Stimulated activated naive CD4-positive, alpha-beta T cell treated with Interleukin-2 at 50 U/mL for 16 hours (primary cell): ENCODE results near the gene NDUFB6.
"Not testable (repeated sequence)": the region's sequence is repeated elsewhere in the genome, so short reads cannot be mapped to it uniquely, and the experiment has no call there.

Source experiments
- DNase-seq: peaks from one replicate; lab custom pipeline; 2025; lab: John Stamatoyannopoulos, UW

Gene NDUFB6

DNA sequence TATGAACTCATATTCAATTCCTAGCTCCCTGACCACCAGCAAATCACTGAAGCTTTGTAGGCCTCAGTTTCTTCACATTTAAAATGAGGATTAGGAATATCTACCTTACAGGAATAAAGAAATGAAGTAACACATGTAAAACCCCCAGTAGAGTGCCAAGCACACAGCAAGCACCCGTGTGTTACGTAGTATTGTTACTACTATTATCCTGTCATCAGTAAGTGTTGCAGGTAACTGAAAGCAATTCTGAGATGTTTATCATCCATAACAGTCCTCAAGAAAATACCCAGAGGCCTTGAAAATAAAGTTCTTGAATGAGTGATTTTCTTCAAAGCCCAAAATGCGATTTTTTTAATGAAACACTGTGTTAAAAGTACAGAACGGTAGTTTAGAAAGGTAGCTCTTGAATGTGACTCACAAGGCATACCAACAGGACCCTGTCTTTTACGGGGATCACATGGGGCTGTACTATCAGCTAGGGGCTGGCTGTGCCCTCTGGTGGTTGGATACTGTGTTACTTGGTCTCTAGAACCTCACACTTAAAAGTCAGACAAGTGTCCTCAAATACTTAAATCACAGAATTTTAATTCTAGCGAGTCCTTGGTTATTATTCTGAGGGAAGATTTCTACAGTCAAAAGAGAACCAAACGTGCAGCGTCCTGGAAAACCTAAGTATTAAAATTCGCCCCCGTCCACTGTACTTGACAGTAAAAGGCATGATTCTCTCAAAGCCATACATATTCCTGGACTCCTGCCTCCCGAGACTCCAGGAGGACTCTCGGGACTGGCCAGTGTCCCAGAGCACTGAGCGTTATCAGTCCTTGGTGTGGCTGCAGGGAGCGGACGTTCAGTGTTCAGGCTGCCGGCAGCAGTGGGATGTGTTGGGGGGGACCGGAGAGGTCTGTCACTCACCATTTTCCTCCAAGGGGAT is 725 bp downstream of the NDUFB6 start:
- peak; percentile 73 for DNase-seq

GRCh38 chr9:32570262-32570661 is 2.7 kb downstream of the NDUFB6 start:
- no peak for DNase-seq

GRCh38 chr9:32566770-32567169 is 6.2 kb downstream of the NDUFB6 start:
- DNase-seq = no peak

DNA sequence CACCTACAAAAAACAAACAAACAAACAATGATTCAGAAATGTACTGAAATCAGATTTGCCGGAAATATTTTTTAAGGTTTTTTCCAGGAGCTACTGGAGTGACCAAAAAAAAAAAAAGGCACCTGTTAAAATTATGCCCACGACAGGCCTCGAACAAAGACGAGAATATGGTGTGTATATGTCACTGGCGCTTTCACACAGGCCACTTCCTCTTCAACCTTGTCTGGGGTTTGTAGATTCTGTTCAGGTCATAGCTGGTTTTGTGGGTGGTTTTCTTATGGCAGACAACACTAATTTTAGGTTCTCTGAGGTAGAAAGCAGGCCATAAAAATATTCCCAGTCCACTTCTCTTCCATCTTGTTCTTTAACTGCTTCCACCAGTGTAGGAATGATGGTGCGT is 7.0 kb downstream of the NDUFB6 start:
- no peak for DNase-seq

GRCh38 chr9:32558408-32558934 is 14.5 kb downstream of the NDUFB6 start:
- DNase-seq = no peak

DNA sequence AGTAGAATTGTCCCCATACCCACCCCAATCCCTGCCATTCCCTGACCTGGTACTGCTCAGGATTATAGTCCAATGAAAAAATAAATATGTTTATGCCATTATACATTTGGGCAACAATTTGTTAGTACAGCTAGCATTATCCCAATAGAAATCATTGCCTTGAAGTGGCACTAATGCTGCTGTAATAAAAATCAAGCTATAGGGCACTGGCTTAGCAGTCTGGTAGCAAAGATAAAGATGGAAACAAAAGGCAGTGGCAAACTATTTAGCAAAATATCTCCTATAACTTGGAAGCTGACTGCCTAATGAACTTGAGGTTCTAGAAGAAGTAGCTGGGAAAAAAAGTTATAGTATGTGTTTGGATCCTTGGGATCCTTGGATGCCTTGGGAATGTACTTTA is 18.4 kb downstream of the NDUFB6 start:
- DNase-seq = no peak

DNA sequence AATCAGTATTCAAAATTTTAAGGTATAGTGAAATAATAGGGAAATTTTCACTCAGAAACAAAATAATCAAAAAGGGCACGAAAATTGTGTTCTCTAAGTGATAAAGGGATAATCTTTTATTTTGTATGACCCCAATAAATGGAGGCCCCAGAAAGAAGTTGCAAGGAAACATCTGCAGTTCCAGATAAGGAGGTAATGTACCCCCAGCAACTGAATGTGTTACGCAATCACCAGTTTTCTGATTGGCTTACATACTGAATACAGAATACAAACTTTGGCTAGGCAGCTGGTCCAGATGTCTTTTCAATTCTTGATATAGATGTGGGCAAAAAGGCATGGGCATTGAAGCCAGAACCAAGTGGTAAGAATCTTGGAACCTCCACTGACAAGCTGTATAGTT is 18.9 kb downstream of the NDUFB6 start:
- DNase-seq = no peak

- DNase-seq = peak; percentile 91
These were observed 20.6 kb downstream of the NDUFB6 start, which contains the start of the genes SMIM27 and TOPORS for GRCh38 chr9:32552172-32552872. Gene SMIM27, plus strand, starts transcription at chr9:32552327. Its CDS starts 108 bp downstream, at chr9:32552435. Gene TOPORS, minus strand, starts transcription at chr9:32552586. Its CDS starts 150 bp downstream, at chr9:32552436.

- DNase-seq = peak; percentile 65
These were observed 21.5 kb downstream of the NDUFB6 start for GRCh38 chr9:32551276-32552051.

DNA sequence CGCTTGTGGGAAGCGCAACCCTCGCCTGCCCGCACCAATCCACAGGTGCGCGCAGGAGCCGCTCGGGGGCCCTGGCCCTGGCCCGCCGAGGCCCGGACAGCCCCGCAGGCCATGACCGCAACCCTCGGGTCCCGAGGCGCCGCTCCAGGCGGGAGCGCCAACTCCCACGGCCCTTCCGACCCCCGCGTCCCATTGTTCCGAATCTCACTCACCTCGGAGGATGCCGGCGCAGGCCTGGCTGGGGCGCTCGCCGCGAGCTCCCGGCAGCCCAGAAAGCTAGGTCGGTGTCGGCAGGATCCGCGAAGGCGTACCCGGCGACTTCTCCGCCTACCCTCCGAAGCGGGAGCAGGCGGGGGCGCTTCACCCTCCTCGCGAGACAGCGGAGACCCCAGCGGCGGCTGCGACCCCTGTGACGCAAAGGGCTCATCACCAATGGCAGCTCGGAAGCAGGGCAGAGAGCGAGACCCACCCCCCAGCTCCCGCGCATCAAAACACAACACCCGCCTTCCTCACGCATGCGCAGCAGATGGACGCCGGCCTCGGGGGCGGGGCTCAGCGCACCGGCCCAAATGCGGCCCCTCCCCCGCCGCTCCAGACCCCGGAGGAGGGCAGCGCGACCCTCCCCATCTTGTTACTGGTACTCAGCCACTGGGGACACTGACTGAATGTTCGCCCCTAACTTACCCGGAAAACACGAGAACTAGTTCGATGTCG is 22.2 kb downstream of the NDUFB6 start:
- DNase-seq = peak; percentile 93

DNA sequence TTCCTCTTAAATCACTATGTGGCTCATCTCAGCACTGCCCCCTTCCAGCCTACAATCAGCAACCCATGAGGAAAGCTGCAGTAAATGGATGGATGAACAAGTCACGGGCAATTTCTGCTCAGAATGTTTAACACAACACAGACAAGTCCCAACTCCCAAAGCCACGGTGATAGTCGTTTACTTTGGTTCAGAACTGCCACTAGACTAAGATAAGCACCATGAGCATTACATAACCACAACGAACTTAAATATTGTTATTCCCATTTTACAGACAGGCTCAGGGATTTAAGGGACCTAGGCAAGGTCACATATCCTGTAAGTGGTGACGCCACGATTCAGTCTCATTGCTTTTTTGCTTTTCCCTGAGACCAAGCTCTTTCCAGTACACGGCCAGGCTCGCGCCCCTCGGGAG is 22.8 kb downstream of the NDUFB6 start:
- DNase-seq = no peak

GRCh38 chr9:32548213-32548612 is 24.7 kb downstream of the NDUFB6 start:
- DNase-seq = not testable (repeated sequence)

GRCh38 chr9:32545884-32546283 is 27.1 kb downstream of the NDUFB6 start:
- no peak for DNase-seq

DNA sequence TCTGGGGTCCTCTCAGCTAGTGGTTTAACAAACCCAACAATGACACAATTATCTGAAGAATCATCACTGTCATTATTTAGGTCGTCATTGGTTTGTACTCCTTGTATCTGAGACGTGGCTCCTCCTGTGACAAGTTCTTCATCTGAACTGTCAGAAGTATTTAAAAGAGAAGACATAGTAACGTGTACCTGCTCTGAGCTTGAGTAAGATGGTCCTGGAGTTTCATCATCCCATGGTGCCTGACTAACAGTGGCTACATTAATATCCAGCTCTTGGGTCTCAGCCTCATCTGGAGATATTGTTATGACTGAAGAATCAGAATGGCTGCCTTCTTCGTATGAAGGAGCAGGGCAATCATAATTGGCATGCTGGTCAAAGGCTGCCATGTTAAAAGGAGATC is 29.9 kb downstream of the NDUFB6 start:
- no peak for DNase-seq

DNA sequence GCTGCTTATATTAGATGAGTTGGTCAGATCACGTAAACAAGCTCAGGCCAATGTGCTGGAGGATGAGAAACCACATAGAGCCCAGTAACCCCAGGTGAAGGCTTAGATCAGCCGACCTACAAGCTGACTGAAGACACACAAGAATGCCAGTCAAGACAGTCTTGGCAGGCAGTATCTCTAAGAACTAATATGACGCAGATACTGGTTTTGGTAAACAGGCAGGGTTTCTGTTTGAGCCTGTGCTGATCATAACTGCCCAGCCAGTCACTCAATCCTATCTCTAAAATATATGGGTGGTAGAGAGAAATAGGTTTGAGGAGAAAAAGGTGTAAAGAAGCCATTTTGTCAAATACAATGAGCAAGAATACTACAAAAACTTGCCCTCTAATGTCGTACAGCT is 39.1 kb downstream of the NDUFB6 start:
- DNase-seq = no peak

- no peak for DNase-seq
These were observed 39.6 kb downstream of the NDUFB6 start for GRCh38 chr9:32533336-32533735.

- no peak for DNase-seq
These were observed 46.3 kb downstream of the NDUFB6 start for GRCh38 chr9:32526707-32527048.

GRCh38 chr9:32526041-32526706 is 46.8 kb downstream of the NDUFB6 start, which contains the start of gene RIGI:
Gene RIGI, minus strand, starts transcription at chr9:32526196. Its CDS starts 30 bp downstream, at chr9:32526166.
- peak; percentile 76 for DNase-seq

GRCh38 chr9:32525709-32526030 is 47.3 kb downstream of the NDUFB6 start:
- DNase-seq = no peak

DNA sequence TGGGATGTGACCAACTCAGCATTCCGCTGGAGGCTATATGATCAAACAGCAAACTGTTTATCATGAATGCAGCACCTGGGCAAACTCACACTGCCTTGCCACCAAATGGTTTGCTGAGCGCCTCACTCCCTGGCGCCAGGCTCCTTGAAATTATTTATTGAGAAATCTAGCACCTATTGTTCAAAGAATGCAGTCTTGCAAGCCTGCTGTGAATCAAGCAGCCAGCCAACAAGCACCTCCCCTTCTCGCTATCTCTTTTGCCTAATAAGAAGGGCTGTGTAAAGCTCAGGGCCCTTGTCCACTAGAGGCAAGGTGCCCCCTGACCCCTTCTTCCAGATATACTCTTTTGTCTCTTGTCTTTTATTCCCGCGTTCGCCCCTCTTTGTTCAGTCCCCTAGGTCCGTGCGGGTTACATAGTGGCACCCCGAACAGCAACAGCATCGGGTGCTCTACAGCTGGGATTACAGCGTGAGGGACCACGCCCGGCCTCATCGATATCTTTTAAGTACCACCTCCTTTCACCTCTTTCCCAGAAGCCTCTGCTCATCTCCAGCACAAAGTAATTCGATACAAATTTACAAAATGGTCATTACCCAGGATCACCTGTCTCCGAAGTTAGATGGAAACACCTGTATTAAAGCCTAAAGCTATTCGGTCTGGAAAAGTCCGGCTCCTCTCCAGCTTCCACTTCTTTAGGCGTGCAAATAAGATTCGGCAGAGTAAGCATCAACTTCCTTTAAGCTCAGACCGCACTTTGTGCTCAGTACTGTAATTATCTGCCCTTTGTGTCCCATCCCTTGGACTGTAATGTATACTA is 47.9 kb downstream of the NDUFB6 start:
- DNase-seq = no peak
